Brain pericyte (primary cell): ENCODE results near the gene LFNG.

Source experiments
- DNase-seq: peaks from one replicate; pipeline ENCODE4 v3.0.0-alpha.2; 2012; ENCODE audit warnings: low read depth, low spot score

LFNG gene

DNA sequence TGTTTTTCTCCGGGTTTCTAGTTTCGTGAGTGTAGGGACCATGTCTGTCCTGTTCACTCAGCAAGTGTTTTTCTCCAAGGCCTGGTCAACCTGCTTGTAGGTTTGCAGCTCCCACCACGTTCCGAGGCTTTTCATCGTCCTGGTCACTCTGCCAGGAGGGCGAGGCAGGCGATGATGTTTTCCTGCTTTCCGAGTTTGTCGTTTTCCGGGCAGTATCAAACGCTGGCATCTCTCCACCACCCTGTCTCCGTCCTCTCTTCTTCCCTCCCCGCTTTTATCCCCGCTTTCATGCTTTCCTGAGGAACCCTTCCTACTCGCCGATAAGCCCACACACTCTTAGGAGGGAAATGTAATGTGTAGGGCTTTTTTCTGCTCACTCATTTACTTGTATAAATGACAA, 50.4 kb downstream of the LFNG start:
- DNase-seq, result no peak

GRCh38 chr7:2571409-2571808, 51.8 kb downstream of the LFNG start:
- DNase-seq, result no peak

DNA sequence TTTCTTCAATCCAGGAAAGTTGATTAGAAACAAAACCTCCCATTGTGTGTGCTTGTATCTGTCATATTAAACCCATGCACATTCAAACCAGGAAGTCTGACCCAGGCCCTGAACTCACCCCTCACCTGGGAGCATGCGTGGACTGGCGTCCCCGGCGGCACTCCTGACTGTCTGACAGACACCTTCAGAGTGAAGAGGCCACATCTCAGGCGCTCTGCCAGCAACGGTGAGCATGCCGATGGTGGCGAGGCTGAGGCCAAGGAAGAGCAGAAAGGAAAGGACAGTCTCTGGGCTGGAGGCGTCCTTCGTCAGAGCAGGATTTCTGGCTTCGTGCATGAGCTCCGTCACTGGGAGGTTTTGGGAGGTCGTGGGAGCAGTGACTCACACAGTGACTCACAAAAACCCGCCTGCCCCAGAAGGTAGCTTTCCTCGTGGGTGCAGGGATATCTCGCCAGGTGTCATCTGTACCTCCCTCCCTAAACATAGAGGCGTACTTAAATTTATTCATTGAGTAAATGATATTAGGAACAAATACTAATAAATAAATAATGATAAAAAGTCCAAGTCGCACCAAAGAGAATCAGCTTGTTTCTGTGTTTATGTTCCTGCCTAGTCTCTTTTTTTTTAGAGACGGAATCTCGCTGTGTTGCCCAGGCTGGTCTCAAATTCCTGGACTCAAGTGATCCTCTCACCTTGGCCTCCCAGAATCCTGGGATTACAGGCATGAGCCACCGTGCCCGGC, 52.7 kb downstream of the LFNG start:
- no peak for DNase-seq

DNA sequence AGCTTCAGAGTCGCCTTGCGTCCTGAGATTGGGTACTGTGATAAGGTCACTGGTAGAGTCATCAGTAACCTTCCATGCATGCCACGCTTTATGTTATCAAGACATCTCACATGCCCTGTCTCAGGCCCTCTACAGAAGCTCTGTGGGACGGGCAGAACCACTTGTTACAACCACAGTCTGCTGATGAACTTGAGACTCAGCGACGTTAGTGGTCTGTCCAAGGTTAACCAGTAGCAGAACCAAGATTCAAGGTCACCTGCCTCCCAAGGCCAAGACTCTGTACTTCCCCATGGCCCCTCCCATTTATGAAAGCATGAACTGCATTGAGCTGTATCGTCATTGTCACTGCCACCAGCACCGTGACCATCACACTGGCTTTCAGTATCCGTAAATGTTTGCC, 54.2 kb downstream of the LFNG start:
- no peak for DNase-seq

DNA sequence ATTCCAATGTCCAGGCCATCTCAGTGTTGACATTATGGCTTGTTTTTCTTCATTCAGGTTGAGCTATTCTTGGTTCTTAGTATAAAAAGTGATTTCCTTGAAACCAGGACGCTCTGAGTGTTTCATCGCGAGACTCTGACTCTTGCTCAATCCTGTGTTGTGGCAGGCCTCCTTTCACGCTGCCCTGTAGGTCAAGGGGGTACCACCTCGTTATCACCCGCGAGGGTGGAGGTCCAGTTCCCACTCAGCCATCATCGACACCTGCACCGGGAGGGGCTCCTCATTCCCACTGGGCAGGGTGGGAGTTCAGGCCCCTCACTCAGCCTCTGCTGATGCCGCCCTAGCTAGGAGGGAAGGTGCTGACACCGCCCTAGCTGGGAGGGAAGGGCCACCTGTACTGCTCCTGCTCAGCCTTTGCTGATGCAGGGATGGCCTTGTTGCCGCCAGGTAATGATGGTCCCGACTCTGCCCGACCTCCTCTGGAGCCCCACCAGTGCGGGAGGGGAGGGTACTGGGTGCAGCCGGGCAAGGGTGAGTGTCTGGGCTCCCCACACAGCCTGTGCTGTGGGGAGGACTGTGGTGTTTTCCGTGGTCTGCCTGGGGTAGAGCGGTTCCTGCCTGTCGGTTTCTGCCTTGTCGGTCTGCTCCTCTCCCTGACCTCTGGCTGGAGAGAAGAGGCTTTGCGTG, 55.6 kb downstream of the LFNG start:
- DNase-seq, result no peak

- no peak for DNase-seq
Observed at GRCh38 chr7:2575733-2576340, 56.3 kb downstream of the LFNG start.

DNA sequence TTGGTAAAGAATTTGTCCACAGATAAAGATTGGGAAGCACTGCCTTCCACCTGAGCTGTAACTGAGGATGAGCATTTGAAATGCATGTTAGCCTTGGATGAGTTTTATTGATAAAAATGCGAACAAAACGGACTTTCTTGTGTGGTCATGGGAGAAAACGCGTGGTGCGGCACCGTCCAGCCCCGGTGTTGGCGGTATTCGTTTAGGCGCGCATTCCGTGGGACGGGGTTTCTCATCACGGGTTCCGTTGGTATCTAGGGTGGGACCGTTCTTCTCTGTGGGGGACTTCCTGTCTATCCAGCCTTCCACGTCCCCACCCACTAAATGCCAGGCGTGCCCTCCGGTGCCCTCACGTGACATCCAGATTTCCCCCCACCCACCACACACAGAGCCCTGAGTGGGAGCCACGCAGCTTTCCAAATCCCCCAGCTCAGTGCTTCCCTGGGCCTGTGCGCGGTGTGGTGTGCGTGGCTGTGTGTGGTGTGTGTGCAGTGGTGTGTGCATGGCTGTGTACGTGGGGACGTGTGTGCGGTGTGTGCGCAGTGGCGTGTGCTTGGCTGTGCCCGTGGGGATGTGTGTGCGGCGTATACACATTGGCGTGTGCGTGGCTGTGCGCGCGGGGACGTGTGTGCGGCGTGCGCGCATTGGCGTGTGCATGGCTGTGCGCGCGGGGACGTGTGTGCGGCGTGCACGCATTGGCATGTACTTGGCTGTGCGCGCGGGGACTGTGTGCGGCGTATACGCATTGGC, 57.3 kb downstream of the LFNG start:
- no peak for DNase-seq
